Stimulated activated CD4-positive, alpha-beta T cell treated with anti-CD3 and anti-CD28 coated beads, Interleukin-15, amount 100 ng/mL, for 1 hour (primary cell): ENCODE data around the gene ZFP62.
A peak's percentile ranks its signal among the peaks of the same experiment; 100 is the strongest.
"Not testable (repeated sequence)": the region's sequence is repeated elsewhere in the genome, so short reads cannot be mapped to it uniquely, and the experiment has no call there.

ENCODE experiments used
- DNase-seq, 2 donors: peaks; one replicate each; pipeline ENCODE4 v3.0.0-alpha.2; 2020; ENCODE audit warnings: low read depth in 1 of 2, low spot score in 1 of 2

Gene ZFP62

DNA sequence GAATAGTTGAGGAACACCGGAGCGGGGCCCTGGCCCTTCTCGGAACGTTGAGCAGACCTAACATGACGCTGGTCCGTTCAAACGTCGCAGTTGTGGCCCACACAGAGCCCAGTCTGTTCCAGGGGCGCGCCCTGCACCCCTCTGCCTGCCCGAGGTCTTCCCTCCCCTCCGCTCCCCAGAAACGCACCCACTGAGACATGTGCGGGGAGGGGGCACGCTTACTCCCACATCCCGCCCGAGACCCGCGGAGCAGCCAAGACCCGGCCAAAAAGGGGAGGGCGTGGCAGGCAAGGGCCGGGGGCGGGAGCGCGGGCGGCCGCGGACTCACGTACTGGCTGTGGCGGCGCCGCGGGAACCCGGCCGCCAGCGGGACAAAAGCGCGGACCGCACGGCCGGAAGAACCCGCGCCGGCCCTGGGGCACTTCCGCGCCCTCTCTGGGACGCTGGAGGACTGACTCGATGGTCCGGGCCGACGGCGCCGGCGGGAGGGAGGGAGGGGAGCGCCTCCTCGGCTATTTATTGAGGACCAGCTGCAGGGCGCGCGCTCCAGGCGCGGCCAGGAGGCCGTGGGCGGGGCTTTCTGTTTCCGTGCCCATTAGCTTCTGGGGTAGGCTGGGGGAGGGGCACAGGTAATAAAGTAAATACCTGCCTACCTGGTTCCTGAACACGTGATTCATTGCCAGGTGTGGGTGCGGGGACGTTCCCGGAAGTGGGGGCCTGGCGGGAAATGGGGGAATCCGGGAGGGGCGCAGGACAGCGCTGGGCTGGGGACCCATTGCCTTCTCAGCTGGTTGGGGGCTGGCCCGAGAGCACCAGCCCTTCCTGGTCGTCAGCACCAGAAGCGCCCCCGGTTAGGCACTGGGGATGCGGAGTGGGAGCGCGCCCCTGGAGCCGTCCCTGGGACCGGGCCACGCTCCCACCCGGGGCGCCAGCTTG, at the start of gene ZFP62:
TSS of gene ZFP62 (minus strand) at position 390 of the 936 bp plus-strand sequence. CDS start at position 333, 57 bp downstream.
- DNase-seq = peak; percentile 79 to 83

DNA sequence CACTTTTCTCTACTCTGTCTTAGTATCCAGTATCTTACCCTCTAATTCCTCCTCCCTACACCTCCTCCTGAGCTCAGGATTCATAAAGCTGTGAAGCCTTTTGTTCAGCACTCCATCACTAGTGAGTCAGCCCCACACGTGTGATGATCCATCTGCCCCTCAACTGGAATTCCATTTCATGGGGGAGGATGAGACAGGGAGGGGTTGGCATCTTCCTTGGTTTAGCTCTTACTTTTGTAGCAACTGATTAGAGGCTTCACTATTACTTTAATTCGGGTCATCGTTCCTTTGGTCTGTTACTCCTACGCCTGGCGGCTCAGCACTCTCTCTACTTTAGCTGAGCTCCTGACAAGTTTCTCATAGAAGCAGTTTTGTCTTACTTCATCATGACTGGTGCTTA, 49.7 kb upstream of the ZFP62 start:
- DNase-seq = no peak

DNA sequence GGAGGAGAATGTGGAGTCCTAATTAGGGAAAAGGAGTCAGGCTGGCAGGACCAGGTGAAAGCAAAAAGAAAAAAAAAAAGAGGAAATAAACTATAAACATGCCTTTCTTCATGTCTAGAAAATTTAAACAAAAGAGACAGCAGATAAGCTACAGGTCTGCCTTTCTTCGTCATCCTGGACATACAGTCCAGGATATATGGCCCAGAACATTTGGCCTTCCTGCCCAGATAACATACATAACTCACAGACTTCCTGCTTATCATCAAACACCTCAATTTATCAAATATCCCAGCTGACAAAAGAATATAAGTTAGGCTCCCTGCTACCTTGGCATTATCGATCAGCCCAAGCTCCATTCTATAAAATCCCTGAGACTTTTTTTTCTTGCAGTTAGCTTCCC, 49.1 kb upstream of the ZFP62 start:
- no peak for DNase-seq

DNA sequence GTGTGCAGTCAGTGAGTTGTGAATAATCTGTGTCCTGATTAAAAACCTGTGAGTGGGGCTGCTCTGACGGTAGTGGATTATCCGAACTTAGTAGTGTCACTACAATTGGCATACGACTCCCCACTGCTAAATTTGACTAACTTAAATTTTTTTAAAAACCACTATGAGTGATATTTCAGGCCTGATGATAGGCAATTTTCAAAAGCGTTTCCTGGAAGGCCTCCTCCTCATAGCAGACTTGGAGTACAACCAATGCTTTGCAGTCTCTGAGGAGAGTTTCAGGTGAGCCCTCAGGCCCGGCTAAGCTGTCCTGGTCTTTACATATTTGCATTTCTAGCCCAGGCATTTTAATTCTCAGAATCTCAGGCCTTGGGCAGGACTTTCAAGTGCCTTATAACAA, 48.7 kb upstream of the ZFP62 start:
- no peak for DNase-seq

DNA sequence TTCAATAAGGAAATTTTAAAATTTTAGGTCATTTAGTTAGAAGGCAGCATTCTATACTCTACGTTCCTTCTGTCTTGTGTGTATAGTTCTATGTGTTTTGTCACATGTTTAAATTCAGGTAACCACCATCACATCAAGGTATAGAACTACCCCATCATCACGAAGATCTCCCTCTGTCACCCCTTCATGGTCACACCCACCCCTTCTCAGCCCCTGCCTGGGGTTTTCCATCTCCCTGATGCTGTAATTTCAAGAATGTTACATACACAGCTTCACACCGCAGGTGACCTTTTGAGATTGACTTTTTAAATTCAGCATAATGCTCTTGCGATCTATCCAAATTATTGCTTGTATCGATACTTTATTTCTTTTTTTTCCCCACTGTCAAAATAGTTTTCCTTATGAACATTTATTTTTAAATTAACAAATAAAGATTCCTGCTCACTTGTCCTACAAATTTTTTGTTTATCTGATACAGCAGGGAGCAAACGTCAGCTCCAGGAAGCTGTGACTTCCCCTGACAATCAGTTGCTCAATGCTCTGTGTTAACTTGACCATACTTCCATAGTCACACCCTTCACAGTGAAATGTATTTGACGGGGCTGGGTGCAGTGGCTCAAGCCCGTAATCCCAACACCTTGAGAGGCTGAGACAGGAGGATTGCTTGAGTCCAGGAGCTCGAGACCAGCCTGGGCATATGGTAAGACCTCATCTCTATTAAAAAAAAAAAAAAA, 48.1 kb upstream of the ZFP62 start:
- no peak for DNase-seq

DNA sequence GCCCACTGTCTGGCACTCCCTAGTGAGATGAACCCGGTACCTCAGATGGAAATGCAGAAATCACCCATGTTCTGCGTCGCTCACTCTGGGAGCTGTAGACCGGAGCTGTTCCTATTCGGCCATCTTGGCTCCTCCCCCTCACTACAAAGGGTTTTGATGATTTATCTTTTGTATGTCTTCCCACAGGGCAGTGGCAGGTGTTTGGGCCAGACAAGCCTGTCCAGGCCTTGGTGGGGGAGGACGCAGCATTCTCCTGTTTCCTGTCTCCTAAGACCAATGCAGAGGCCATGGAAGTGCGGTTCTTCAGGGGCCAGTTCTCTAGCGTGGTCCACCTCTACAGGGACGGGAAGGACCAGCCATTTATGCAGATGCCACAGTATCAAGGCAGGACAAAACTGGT, 47.3 kb upstream of the ZFP62 start:
- no peak for DNase-seq

DNA sequence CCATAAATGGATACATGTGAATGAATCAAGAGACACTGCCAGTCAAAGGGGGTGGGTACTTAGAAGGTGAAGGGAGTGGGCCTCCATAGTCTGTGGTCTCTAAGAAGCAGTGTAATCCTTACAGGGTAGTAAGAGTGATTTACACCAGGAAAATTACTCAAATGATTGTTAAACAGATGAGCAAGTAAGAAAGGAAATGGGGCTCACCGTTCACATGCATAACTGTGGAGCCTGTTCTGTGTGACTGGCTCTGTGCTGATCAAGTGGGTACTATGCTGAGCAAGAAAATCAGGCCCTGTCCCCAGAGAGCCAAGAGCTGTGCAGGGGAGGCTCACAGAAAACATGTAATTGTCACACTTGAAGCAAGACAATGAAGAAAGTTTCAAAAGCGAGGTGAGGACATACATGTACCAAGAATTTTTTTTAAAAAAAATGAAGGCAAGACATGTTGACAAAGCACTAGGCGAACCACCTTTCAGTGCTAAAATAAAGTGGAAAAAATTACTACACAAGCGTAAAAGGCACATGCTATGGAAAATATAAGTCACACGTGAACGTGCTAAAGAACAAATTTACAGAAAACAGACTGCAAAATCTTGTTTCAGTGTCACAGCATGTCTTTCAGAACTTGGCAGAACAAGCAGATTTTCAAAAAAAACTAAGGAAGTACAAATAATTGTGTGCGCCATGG, 40.4 kb upstream of the ZFP62 start:
- DNase-seq = no peak

DNA sequence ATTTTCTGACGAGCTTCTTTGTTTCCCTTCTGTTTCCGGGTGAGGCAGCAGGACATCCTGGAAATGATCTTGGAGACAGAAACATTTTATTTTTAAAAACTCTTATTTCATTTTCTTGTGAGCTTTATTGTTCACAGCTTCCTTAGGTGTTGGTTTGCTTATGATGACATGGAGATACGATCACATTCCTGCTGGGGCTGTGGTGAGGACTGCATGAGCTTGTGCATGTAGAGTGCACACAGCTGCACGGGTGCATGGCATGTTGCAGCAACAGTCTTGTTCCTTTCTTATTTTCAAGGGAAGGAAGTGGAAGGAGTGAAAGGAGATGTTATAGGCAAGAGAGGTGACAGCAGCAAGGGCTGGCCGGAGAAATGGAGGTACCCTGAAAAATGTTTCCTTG, 39.1 kb upstream of the ZFP62 start:
- no peak for DNase-seq

DNA sequence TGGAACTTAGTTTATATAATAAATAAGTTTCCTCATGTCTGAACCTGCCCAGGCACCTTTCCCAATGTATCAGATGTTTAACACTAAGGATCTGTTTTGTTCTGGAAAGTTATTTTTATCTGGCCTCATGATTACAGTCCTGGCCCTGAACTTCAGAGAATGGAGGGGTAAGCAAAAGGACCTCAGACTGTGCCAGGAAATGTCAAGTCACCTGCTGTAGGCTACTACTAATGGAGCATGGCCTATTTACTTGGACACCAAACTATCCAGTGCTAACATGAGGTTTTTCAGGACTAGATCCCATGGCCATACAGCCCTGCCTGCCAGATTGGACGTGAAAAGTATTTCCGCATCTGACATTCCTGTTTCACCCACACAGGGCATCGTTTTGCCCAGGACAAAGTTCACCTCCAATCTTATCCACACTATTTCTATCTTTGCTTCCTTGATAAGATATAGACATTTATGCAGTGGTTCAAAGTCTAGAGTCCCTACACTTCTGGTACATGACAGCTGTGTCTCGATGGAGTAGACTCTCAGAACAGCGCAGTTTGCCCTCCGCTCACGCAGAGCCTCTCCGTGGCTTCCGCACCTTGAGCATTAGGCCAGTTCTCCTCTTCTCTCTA, 37.7 kb upstream of the ZFP62 start, which contains the start of gene BTNL8:
TSS of gene BTNL8 (plus strand) at position 539 of the 626 bp plus-strand sequence. CDS start 152 bp downstream, outside the sequence.
- no peak for DNase-seq

DNA sequence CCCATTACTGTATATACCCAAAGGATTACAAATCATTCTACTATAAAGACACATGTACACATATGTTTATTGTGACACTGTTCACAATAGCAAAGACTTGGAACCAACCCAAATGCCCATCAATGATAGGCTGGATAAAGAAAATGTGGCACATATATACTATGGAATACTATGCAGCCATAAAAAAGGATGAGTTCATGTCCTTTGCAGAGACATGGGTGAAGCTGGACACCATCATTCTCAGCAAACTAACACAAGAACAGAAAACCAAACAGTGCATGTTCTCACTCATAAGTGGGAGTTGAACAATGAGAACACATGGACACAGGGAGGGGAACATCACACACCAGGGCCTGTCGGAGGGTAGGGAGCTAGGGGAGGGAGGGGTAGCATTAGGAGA, 34.3 kb upstream of the ZFP62 start:
- DNase-seq = not testable (repeated sequence)

DNA sequence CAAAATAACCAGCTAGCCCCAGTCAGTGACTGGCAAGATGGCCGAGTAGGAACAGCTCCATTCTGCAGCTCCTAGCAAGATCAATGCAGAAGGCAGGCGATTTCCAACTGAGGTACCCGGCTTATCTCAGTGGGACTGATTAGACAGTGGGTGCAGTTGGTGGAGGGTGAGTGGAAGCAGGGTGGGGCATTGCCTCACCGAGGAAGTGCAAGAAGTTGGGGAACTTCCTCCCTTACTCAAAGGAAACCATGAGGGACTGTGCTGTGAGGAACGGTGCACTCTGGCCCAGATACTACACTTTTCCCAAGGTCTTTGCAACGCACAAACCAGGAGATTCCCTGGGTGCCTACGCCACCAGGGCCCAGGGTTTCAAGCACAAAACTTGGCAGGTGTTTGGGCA, 28.3 kb upstream of the ZFP62 start:
- DNase-seq = no peak

DNA sequence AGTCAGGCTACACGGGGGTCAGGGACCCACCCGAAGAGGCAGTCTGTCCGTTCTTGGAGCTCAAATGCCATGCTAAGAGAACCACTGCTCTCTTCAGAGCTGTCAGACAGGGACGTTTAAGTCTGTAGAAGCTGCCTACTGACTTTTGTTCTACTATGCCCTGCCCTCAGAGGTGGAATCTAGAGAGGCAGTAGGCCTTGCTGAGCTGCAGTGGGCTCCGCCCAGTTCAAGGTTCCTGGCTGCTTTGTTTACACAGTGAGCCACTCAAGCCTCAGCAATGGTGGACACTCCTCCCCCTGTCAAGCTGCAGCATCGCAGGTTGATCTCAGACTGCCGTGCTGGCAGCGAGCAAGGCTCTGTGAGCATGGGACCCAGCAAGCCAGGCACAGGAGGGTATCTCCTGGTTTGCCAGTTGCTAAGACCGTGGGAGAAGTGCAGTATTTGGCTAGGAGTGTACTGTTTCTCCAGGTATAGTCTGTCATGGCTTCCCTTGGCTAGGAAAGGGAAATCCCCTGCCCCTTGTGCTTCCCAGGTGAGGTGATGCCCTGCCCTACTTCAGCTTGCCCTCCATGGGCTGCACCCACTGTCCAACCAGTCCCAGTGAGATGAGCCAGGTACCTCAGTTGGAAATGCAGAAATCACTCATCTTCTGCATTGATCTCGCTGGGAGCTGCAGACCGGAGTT, 24.9 kb upstream of the ZFP62 start:
- not testable (repeated sequence) for DNase-seq

DNA sequence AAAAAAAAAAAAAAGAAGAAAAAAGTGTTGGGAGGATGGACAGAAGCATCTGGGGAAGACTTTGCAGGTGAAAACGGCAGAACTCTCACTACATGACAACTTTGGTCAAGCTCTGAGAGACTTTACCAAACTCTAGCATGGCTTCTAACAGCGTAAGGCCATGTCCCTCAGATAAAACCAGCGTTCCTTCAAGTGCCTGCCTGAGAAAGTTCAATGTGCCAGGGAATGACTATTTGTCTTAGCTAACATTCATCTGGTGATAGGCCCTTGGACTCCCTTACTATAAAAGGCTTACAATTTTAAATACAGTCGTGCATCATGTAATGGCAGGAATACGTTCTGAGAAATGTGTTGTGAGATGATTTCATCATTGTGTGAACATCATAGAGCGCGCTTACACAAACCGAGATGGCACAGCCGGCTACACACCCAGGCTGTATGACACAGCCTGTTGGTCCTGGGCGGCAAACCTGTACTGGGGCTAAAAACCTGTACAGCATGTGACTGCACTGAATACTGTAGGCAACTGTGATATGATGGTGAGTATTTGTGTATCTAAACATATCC, 14.9 kb upstream of the ZFP62 start:
- no peak for DNase-seq

DNA sequence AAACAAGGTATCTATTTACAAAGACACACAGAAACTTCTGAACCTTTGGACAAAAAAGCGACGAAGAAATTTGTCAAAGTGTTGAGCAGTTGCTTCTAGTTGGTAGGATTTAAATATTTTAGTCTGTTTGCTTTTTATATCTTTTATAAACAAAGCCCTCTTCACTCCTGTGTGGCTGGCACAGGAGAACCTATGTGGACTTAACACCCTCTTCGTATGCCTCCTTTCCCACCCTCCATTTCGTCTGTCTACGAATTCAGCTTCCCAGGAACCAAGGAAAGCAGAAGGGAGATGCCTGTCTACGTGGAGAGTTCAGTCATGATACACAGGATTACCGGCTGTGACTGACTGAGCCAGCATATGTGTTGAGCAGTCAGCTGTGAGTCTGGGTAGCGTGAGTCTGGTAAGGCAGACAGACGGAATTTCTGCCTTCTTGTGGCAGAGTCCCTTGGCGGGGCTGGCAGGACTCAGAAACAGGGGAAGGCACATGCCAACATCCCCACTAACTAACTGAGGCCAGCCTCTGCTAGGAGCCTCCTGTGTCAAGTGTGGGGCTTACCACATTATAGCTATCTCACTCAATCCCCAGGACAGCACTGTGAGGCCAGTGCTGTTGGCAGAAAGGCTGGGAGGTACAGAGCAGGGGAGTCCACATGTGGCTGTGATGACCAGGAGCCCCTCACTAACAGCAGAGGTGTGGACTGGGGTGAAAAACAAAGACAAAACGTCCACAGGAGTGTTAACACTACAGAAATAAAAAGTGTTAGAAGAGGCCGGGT, 13.9 kb upstream of the ZFP62 start:
- DNase-seq = no peak

DNA sequence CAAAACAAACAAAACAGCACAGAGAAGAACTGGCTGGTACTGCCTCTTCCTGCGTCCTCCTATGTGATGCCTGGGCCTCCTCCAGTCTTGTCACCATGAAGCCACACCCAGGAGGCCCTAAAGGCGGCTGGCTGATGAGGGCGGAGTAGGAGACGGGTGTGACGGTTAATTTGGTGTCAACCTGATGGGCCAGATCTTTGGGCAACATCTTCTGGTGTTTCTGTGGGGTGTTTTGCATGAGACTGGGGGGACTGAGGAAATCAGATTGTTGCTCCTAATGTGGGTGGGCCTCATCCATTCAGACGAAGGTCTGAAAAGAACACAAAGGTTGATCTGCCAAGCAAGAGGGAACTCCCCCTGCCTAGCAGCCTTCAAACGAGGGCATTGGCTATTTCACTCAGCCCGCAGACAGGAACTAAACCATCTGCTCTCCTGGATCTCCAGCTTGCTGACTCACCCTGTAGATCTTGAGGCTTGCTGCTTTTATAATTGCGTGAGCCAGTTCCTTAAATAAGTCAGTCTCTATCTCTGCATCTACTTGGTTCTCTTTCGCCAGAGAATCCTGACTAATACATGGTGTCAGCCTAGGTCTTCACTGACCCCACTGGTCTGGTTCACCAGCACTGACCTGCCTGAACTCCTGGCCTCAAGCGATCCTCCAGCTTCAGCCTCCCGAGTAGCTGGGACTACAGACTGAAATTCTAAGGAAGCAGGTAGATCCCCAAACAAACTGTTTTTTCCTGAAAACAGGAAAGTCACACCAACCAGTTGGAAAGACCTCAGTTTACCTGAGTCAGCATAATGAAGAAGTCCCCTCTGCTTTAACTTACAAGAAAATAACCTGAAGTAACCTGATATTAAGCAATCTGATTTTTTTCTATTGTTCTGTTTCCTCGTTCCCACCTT, 12.8 kb upstream of the ZFP62 start:
- no peak for DNase-seq

DNA sequence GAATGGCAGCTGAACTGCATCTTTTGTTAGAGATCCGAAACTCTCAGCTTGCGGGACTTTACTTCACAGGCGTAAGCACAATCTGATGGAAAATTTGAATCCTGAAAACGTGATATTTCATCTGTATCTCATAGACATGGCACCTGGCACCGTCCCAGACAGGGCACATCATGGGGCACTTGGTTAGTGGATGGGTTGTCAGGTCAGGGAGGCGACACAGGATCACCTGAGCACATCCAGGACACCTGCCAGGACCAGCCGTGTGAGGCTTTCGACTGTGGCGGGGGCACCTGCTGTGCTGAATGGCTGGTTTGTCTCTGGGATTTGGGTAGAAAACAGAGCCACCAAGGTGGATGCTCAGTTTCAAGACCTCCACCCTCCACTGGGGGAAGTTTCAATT, 11.3 kb upstream of the ZFP62 start:
- DNase-seq = no peak

DNA sequence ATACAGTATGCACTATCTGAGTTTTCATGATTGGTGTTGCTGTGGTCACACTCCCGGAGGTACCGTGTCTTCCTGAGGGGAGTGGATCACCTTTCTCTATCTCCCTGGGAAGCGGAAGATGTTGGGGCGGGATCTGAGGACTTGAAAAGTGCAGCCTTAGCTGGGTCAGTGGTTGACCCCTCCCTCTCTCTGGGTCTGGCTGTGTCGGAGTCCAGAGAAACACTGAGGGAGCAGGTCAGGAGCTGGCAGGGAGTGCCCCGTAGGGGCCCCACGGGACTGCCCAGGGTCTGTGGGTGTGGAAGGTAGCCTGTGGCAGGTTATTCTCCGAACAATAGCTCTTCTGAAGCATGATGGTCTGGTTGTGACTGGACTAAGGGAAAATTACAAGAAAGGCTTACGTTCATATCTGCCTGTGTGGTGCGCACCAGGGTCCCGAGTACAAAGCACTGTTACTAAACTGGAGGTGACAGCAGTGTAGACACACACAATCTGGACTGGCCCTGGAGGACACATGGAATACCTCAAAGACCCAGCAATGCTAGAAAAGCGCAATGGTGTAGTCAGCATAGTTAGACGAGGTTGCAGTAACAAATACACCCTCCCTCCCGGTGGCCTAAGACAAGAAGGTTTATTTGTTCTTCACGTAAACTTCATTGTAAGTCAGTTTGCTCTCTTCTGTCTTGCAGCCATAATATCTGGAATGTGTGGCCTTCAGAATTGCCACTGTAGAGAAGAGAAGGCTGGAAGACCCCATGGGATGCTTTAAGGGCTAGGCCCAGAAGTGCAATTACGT, 9.4 kb upstream of the ZFP62 start:
- no peak for DNase-seq

DNA sequence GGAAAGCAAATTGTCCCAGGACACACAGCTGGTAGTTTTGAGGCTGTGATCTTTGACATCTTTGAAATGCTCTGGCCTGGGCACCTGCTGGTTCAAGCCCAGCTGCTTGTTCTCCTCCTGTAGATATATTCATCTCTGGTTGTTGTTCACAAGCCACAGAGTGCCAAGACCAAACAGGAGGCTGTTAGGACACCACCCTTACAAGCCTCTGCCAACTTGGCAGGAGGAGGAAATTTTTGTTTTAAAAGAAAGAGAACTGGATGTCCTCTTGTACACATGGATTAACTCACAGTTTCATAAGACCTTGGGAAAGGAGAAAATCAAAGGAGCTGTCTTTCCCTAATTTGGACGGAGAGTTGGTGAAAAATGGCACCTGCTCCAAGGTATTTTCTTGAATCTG, 8.5 kb upstream of the ZFP62 start:
- DNase-seq = no peak
